Nephron progenitor cell (in vitro differentiated cells): ENCODE data around the gene GNA14.
"Not testable (repeated sequence)": the region's sequence is repeated elsewhere in the genome, so short reads cannot be mapped to it uniquely, and the experiment has no call there.

ENCODE experiments used
- DNase-seq: peaks from one replicate; pipeline ENCODE4 v3.0.0; 2021
- H3K27ac Mint-ChIP-seq: 2 replicates; pipeline ENCODE4 v1.8.0; 2021; ENCODE audit warnings: mild to moderate bottlenecking, moderate library complexity, mixed read lengths
- H3K27me3 Mint-ChIP-seq: 2 replicates; pipeline ENCODE4 v1.8.0; 2021; ENCODE audit warnings: mild to moderate bottlenecking, low read depth, mixed read lengths; ENCODE audit not compliant: poor library complexity
- H3K36me3 Mint-ChIP-seq: 2 replicates; pipeline ENCODE4 v1.8.0; 2021; ENCODE audit warnings: low read depth, mixed read lengths
- H3K4me1 Mint-ChIP-seq: 2 replicates; pipeline ENCODE4 v1.8.0; 2021; ENCODE audit warnings: mixed read lengths
- H3K4me3 Mint-ChIP-seq: 2 replicates; pipeline ENCODE4 v1.8.0; 2021; ENCODE audit warnings: mild to moderate bottlenecking, moderate library complexity, mixed read lengths
- H3K9me3 Mint-ChIP-seq: 2 replicates; pipeline ENCODE4 v1.8.0; 2021; ENCODE audit warnings: mild to moderate bottlenecking, moderate library complexity, mixed read lengths
- CTCF ChIP-seq: fragments of 200-600 bp; sonication (generic); IDR thresholded peaks from 2 replicates; pipeline ENCODE4 v1.5.0; 2021; ENCODE audit warnings: antibody characterized with exemption

GNA14 gene

GRCh38 chr9:77649109-77649812, 1.1 kb upstream of the GNA14 start:
- peaks cover 12% of the 10 kb centered on the region for H3K4me1 Mint-ChIP-seq
- H3K9me3 Mint-ChIP-seq = peaks cover 4% of the 10 kb centered on the region
- H3K27me3 Mint-ChIP-seq = peaks cover 25% of the 10 kb centered on the region
- no peak for DNase-seq
- H3K4me3 Mint-ChIP-seq = no peak overlapping the region
- no peak for TF ChIP-seq CTCF
- H3K27ac Mint-ChIP-seq = no peak overlapping the region
- H3K36me3 Mint-ChIP-seq = no peaks in the 10 kb centered on the region

DNA sequence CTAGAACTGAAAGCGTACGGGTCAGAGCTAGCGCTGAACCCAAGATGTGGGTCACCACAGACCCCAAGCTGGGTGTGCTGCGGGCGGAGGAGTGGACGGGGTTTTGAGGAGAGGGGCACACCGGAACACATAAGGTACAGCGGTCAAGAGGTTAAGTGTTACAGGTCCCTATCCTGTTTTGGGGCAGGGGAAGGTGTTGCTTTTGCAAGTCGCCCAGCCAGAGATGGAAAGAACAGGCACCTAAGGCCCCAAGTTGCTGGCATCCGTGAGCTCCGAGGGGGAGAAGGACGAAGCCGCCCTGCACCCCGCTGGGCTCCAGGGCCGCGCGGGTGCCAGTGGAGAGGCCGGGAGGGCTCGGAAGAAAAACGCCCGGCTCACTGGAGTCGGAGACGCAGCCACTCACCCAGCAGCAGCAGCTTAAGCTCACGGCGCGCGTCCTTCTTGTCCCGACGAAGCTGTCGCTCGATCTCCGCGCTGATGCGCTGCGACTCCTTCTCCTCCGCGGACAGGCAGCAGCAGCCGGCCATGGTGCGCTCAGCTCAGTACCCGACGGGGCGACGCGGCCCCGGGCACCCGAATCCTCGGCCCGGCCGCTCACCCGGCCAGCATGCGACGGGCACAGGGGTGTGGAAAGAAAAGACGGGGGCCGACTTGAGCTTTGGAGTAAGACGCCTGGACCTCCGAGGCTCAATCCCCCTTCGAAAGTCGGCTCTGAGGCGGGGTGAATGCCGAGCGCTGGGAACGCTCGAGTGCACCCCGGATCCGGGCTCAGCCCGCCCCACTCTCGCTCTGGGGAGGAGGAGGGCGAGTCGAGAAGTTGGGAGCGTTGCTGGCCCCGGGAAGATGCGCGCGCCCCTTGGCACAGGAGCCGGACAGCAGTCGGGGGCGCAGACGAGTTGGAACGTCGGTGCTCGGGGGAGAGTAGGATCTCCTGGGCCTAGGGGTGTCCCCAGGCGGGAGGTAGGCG, 572 bp downstream of the GNA14 start:
- H3K4me3 Mint-ChIP-seq = peak overlapping the region; percentile 46
- no peak for TF ChIP-seq CTCF
- H3K36me3 Mint-ChIP-seq = no peaks in the 10 kb centered on the region
- peaks cover 25% of the 10 kb centered on the region for H3K27me3 Mint-ChIP-seq
- DNase-seq = no peak
- H3K27ac Mint-ChIP-seq = no peak overlapping the region
- peaks cover 16% of the 10 kb centered on the region for H3K4me1 Mint-ChIP-seq
- H3K9me3 Mint-ChIP-seq = peaks cover 4% of the 10 kb centered on the region

GRCh38 chr9:77643871-77644270, 4.3 kb downstream of the GNA14 start:
- Mint-ChIP-seq H3K27ac (no peak overlapping the region), H3K4me3 (no peak overlapping the region), H3K27me3 (peaks cover 27% of the 10 kb centered on the region), H3K9me3 (peaks cover 4% of the 10 kb centered on the region), H3K4me1 (peaks cover 25% of the 10 kb centered on the region), H3K36me3 (no peaks in the 10 kb centered on the region)
- DNase-seq = no peak
- TF ChIP-seq CTCF = no peak

DNA sequence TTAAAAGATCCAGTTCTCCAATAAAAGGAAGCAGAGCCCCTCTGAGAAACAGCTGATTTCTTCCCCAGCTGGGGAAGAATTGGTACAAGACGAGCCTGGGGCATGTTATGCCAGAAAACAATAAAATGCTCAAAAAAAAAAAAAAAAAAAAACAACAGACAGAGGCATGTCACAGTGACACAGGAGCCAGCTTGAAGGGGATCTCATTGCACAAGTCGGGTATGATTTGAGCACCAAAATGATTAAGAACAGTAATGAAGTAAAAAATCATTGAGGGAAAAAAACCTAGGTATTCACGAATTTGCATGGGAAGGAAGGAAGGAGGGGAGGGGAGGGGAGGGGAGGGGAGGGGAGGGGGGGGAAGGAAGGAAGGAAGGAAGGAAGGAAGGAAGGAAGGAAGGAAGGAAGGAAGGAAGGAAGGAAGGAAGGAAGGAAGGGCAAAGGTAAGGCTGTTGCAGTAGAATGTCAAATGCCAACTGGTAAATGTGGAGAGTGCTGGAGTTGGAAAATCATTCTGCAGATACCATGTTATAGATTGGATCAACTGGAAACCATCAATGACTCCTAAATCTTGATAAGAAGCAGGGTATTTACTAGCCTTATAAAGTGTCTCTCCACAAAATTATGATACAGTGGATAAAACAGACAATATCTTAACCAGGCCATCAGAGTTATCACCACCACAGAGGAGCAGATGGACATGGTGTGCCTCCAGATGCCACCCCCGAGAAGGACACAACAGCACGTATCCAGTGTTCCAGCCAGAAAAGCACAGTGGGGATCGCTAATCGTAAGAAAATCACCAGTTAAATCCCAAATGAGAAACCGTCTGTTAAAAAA, 7.2 kb downstream of the GNA14 start:
- Mint-ChIP-seq H3K4me1 (peaks cover 25% of the 10 kb centered on the region), H3K9me3 (no peaks in the 10 kb centered on the region), H3K27me3 (peaks cover 12% of the 10 kb centered on the region), H3K4me3 (no peak overlapping the region), H3K27ac (no peak overlapping the region), H3K36me3 (no peaks in the 10 kb centered on the region)
- no peak for TF ChIP-seq CTCF
- DNase-seq = no peak

DNA sequence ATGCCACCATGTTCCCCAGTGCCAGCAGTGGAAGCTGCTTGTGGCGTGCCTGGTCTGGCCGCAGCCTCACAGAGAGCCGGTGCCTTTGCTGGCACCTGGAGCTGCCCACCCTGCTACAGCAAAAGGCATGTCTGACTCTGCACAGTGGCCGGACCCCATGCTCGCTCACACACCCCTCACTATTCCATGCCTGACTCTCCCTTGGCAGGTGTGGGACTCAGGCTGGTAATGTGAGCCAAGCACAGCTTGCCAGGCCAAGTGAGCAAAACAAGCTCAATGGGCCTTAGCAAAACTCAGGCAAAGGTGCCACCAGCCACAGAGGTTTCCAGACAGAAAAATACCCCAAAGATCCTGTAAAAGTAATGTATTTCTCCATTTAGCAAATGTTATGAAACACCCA, 15.5 kb downstream of the GNA14 start:
- Mint-ChIP-seq H3K4me3 (no peak overlapping the region), H3K27me3 (peaks cover 2% of the 10 kb centered on the region), H3K9me3 (peaks cover 15% of the 10 kb centered on the region), H3K27ac (no peak overlapping the region), H3K36me3 (no peaks in the 10 kb centered on the region), H3K4me1 (no peaks in the 10 kb centered on the region)
- DNase-seq = no peak
- TF ChIP-seq CTCF = no peak

DNA sequence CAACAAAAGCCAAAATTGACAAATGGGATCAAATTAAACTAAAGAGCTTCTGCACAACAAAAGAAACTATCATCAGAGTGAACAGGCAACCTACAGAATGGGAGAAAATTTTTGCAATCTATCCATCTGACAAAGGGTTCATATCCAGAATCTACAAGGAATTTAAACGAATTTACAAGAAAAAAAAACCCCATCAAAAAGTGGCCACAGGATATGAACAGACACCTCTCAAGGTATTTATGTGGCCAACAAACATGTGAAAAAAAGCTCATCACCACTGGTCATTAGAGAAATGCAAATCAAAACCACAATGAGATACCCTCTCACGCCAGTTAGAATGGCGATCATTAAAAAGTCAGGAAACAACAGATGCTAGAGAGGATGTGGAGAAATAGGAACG, 19.3 kb downstream of the GNA14 start:
- H3K27me3 Mint-ChIP-seq, H3K4me1 Mint-ChIP-seq, DNase-seq, H3K4me3 Mint-ChIP-seq, H3K27ac Mint-ChIP-seq, H3K36me3 Mint-ChIP-seq: not testable (repeated sequence)
- H3K9me3 Mint-ChIP-seq = peaks cover 48% of the 10 kb centered on the region
